Activated CD4-positive, CD25-positive, alpha-beta regulatory T cell (primary cell): Measurements from ENCODE around the gene LAX1.
"Not testable (repeated sequence)": the region's sequence is repeated elsewhere in the genome, so short reads cannot be mapped to it uniquely, and the experiment has no call there.

Experiments used
- DNase-seq, 4 experiments: peaks; one replicate each; lab custom pipeline; 2025; lab: John Stamatoyannopoulos, UW

The LAX1 gene

GRCh38 chr1:203765029-203765837, at the start of gene LAX1:
LAX1 (plus strand) TSS chr1:203765183; CDS start chr1:203765566, 383 bp downstream.
- peak; percentile 28 to 51 (median 44) for DNase-seq

- no peak for DNase-seq
These were observed 47.9 kb upstream of the LAX1 start for GRCh38 chr1:203717120-203717519.

- no peak for DNase-seq
These were observed 44.7 kb upstream of the LAX1 start for GRCh38 chr1:203720242-203720641.

GRCh38 chr1:203722909-203723308, 42.1 kb upstream of the LAX1 start:
- DNase-seq = no peak

- DNase-seq = no peak
These were observed 38.5 kb upstream of the LAX1 start for GRCh38 chr1:203726417-203726867.

GRCh38 chr1:203733009-203733863, 31.7 kb upstream of the LAX1 start:
- DNase-seq = no peak

- DNase-seq = no peak
These were observed 22.5 kb upstream of the LAX1 start for GRCh38 chr1:203742436-203742835.

GRCh38 chr1:203743091-203743571, 21.9 kb upstream of the LAX1 start:
- no peak for DNase-seq

- no peak for DNase-seq
These were observed 20.7 kb upstream of the LAX1 start for GRCh38 chr1:203744075-203744972.

- no peak for DNase-seq
These were observed 18.7 kb upstream of the LAX1 start for GRCh38 chr1:203746281-203746680.

- DNase-seq = no peak
These were observed 13.9 kb upstream of the LAX1 start for GRCh38 chr1:203751051-203751450.

GRCh38 chr1:203751618-203752361, 13.2 kb upstream of the LAX1 start:
- not testable (repeated sequence) for DNase-seq

- DNase-seq = no peak
These were observed 10.5 kb upstream of the LAX1 start for GRCh38 chr1:203754455-203754864.

- DNase-seq = no peak
These were observed 8.9 kb upstream of the LAX1 start for GRCh38 chr1:203756036-203756435.

- not testable (repeated sequence) for DNase-seq
These were observed 6.2 kb upstream of the LAX1 start for GRCh38 chr1:203758749-203759148.

GRCh38 chr1:203760506-203760905, 4.5 kb upstream of the LAX1 start:
- DNase-seq = no peak

- not testable (repeated sequence) for DNase-seq
These were observed 3.0 kb upstream of the LAX1 start for GRCh38 chr1:203761958-203762357.

- DNase-seq = no peak
These were observed 1.5 kb upstream of the LAX1 start for GRCh38 chr1:203763505-203763904.

GRCh38 chr1:203764105-203765028, 616 bp upstream of the LAX1 start:
- DNase-seq = no peak

GRCh38 chr1:203768256-203768655, 3.3 kb downstream of the LAX1 start:
- no peak for DNase-seq
